Lung (tissue), 12 donors: ENCODE results near the gene SEZ6L. TPM values are rescaled to one million over a fixed set of nuclear protein-coding genes. Genes with fewer than 3 reads are reported as not detected.

ENCODE experiments used
- ATAC-seq: fragments of 200-7000 bp; cut with Tn5 transposase; one replicate; pipeline ENCODE4 v1.9.1; 2020; ENCODE audit warnings: moderate number of reproducible peaks; ENCODE audit not compliant: insufficient read depth, low FRiP score
- DNase-seq, 3 donors: peaks; one replicate each; pipeline ENCODE4 v3.0.0-alpha.2; 2013 to 2017
- H3K27ac ChIP-seq, 2 donors: one replicate each; pipeline ENCODE4 v1.5.1; 2013; ENCODE audit warnings: mild to moderate bottlenecking in 2 of 2, moderate library complexity in 2 of 2, control low read depth in 1 of 2, inconsistent platforms in 1 of 2, low read depth in 1 of 2, low read length in 1 of 2
- H3K27me3 ChIP-seq, 3 donors: one replicate each; pipeline ENCODE4 v1.5.1; 2013; ENCODE audit warnings: low read length in 2 of 3; ENCODE audit not compliant: control insufficient read depth in 3 of 3, insufficient read depth in 3 of 3
- H3K36me3 ChIP-seq, 4 donors: one replicate each; pipeline ENCODE4 v1.5.1; 2013; ENCODE audit warnings: low read length in 4 of 4, mild to moderate bottlenecking in 1 of 4, moderate library complexity in 1 of 4; ENCODE audit not compliant: control insufficient read depth in 4 of 4, insufficient read depth in 4 of 4
- H3K4me1 ChIP-seq, 5 donors: one replicate each; pipeline ENCODE4 v1.5.1; 2013; ENCODE audit warnings: low read length in 5 of 5, mild to moderate bottlenecking in 2 of 5, moderate library complexity in 1 of 5; ENCODE audit not compliant: control insufficient read depth in 5 of 5, insufficient read depth in 5 of 5
- H3K4me3 ChIP-seq: one replicate; pipeline ENCODE4 v1.5.1; 2013; ENCODE audit warnings: mild to moderate bottlenecking, control low read depth, moderate library complexity
- H3K9ac ChIP-seq, 2 donors: one replicate each; pipeline ENCODE4 v1.5.1; 2013; ENCODE audit warnings: low read length in 2 of 2, control low read depth in 1 of 2; ENCODE audit not compliant: insufficient read depth in 1 of 2
- H3K9me3 ChIP-seq, 4 donors: one replicate each; pipeline ENCODE4 v1.5.1; 2013; ENCODE audit warnings: low read length in 3 of 4, mild to moderate bottlenecking in 1 of 4, moderate library complexity in 1 of 4; ENCODE audit not compliant: control insufficient read depth in 4 of 4, insufficient read depth in 3 of 4
- WGBS, 2 donors: extraction: QIAGEN DNeasy Blood & Tissue Kit; methylation state at CpG; one replicate each; pipeline ENCODE4 v1.1.7; 2013; 5-methylcytosine and 5-hydroxymethylcytosine counted together
- polyA plus RNA-seq, 2 donors: library from polyadenylated mRNA; stranded (reverse); fragments of 200-250 nt; gene quantifications; one replicate each; pipeline ENCODE4 v1.2.1, GENCODE V29; 2013
- total RNA-seq, 2 donors: library from RNA; depleted of rRNA in 1 of 2; stranded (reverse); fragments of >200 nt in 1 of 2; gene quantifications; one replicate each; pipeline ENCODE4 v1.2.1, GENCODE V29; 2014 to 2021
- TF ChIP-seq, protein P1 (sequence below): IDR thresholded peaks from 2 replicates; pipeline ENCODE4 v1.5.1; 2012; ENCODE audit warnings: mild to moderate bottlenecking; ENCODE audit errors: control extremely low read depth, extremely low read depth
- donor health status: control.
- donor health status: control.
- donor health status: Bipolar disorder and iron deficiency.
- donor health status: healthy.
- donor health status: DM: yes; HTN: yes; CAD: no.

SEZ6L gene
- total and polyA plus RNA-seq, 4 donors = 0.02 to 0.46 (median 0.08) TPM

DNA sequence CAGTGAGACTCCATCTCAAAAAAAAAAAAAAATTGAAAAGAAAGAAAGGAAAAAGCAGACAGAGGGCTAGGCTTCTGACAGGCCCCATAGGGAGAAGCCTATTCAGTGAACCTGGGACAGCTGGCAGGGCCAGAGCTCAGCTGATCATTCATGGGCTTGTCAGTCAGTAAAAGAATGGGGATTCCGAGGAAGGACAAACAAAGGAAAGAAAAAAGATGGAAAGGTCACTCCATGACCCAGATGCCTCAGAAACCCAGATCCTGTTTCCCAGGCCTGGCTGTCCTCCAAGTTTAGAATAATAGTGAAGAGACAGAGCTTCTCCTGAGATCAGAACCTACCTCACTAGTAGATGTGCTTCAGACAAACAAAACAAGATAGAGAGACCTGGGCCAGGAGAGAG lies 225.5 kb downstream of the SEZ6L start:
- TF ChIP-seq, protein P1, sequence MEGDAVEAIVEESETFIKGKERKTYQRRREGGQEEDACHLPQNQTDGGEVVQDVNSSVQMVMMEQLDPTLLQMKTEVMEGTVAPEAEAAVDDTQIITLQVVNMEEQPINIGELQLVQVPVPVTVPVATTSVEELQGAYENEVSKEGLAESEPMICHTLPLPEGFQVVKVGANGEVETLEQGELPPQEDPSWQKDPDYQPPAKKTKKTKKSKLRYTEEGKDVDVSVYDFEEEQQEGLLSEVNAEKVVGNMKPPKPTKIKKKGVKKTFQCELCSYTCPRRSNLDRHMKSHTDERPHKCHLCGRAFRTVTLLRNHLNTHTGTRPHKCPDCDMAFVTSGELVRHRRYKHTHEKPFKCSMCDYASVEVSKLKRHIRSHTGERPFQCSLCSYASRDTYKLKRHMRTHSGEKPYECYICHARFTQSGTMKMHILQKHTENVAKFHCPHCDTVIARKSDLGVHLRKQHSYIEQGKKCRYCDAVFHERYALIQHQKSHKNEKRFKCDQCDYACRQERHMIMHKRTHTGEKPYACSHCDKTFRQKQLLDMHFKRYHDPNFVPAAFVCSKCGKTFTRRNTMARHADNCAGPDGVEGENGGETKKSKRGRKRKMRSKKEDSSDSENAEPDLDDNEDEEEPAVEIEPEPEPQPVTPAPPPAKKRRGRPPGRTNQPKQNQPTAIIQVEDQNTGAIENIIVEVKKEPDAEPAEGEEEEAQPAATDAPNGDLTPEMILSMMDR = no peak
- Histone ChIP-seq H3K9me3 (no peaks in the 10 kb centered on the region), H3K4me3 (no peak overlapping the region), H3K4me1 (no peaks in the 10 kb centered on the region), H3K27ac (no peak overlapping the region), H3K27me3 (no peaks in the 10 kb centered on the region), H3K36me3 (no peaks in the 10 kb centered on the region), H3K9ac (no peak overlapping the region)
- 20 to 53% methylated on average over 1 of the region's 1 CpG for WGBS, 2 donors
- DNase-seq = peak in 2 of 3 donors; percentile 2 to 57
- ATAC-seq = no peak

DNA sequence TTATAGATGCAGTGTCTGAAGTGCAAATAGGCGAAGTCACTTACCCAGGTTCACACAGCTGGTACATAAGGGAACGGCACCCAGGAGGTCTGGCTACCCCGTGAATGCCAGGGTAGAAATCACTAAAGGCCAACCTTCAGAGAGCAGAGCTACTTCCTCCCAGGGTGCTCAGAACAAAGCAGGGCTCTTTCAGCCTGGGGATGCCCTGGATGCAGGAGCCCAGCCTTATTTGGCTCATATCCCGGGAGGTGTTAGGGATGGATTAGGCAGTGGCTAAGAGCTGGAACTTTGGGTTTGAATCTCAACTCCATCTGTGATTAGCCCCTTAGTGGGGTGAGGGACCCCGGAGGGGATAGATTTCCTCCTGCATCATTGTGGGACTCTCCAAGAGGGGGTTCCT lies 226.7 kb downstream of the SEZ6L start:
- no peak overlapping the region for H3K4me3 ChIP-seq
- no peak for DNase-seq
- no peaks in the 10 kb centered on the region for H3K27me3 ChIP-seq
- H3K9ac ChIP-seq = no peak overlapping the region
- H3K9me3 ChIP-seq = no peaks in the 10 kb centered on the region
- ATAC-seq = no peak
- TF ChIP-seq, protein P1 = no peak
- H3K36me3 ChIP-seq = no peaks in the 10 kb centered on the region
- H3K4me1 ChIP-seq = no peaks in the 10 kb centered on the region
- 68 to 72% methylated on average over 5 of the region's 5 CpGs for WGBS, 2 donors
- no peak overlapping the region for H3K27ac ChIP-seq

DNA sequence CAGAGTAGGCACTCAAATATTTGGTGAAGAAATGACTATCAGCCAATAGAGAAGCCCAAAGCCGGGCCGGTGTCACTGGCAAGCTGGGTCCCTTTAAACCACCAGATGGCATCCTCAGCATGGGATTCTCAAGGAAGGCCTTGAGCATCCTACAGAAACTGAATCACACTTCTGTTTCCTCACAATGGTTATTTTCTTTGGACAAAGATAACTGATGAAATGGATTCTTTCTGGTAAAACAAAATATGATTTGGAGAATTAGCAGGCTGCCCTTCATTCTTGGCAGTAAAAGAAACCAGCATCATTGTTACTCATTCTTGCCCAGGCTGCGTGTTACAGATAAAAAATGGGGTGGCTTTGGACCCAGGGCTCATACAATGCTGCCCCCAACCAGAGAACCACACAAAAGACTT lies 229.5 kb downstream of the SEZ6L start:
- no peak overlapping the region for H3K4me3 ChIP-seq
- no peak overlapping the region for H3K9ac ChIP-seq
- whole genome bisulfite sequencing, 2 donors = 34 to 39% methylated on average over 3 of the region's 3 CpGs
- H3K36me3 ChIP-seq = no peaks in the 10 kb centered on the region
- TF ChIP-seq, protein P1 = peak; percentile 19
- H3K4me1 ChIP-seq = no peaks in the 10 kb centered on the region
- no peak overlapping the region for H3K27ac ChIP-seq
- H3K27me3 ChIP-seq = no peaks in the 10 kb centered on the region
- DNase-seq = peak in 2 of 3 donors; percentile 48 to 54
- no peak for ATAC-seq
- H3K9me3 ChIP-seq = no peaks in the 10 kb centered on the region

DNA sequence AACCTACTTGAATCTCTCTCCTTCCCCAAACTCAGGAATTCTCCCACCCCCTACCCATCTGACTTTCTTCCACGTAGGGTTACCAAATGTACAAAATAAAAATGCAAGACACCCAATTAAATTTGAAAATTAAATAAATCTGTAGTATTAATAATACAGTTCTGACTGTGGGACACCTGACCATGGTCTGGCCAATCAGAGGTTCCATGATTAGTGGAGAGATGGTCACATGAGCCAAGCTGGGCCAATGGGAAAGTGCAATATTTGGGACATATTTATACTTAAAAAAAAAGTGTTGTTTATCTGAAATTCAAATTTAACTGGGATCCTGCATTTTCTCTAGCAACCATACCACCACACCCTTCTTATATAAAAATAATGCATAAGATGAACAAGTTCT lies 230.0 kb downstream of the SEZ6L start:
- Histone ChIP-seq H3K4me3 (no peak overlapping the region), H3K4me1 (no peaks in the 10 kb centered on the region), H3K36me3 (no peaks in the 10 kb centered on the region), H3K9me3 (no peaks in the 10 kb centered on the region), H3K27ac (no peak overlapping the region), H3K9ac (no peak overlapping the region), H3K27me3 (peaks cover 0 to 2% (median 0%) of the 10 kb centered on the region in 3 donors)
- TF ChIP-seq, protein P1 = no peak
- 60 to 64% methylated on average over 1 of the region's 1 CpG for WGBS, 2 donors
- DNase-seq (no peak), ATAC-seq (no peak)
